RWPE1 (cell line): ENCODE data around the gene CXCR4.

ENCODE experiments used
- CTCF ChIA-PET: fragments of 350-600 bp; sonication (Branson Sonifier 250); formaldehyde crosslinking; extraction: SDS; loops from one replicate; lab custom pipeline; 2021; lab: Yijun Ruan, JAX
- POLR2A ChIA-PET: fragments of 400-600 bp; formaldehyde crosslinking; extraction: SDS; loops from one replicate; lab custom pipeline; 2020; ENCODE audit warnings: antibody characterized with exemption; ENCODE audit not compliant: low non-redundant PET; lab: Yijun Ruan, JAX
- DNase-seq: peaks from one replicate; pipeline ENCODE4 v3.0.0; 2012; ENCODE audit warnings: low spot score
- H3K27ac ChIP-seq: fragments of 450-650 bp; 2 replicates; pipeline ENCODE4 v1.5.1; 2017
- CTCF ChIP-seq: fragments of 450-650 bp; conservative IDR thresholded peaks from 2 replicates; pipeline ENCODE4 v1.5.1; 2017; ENCODE audit warnings: low read depth, mild to moderate bottlenecking

The CXCR4 gene

DNA sequence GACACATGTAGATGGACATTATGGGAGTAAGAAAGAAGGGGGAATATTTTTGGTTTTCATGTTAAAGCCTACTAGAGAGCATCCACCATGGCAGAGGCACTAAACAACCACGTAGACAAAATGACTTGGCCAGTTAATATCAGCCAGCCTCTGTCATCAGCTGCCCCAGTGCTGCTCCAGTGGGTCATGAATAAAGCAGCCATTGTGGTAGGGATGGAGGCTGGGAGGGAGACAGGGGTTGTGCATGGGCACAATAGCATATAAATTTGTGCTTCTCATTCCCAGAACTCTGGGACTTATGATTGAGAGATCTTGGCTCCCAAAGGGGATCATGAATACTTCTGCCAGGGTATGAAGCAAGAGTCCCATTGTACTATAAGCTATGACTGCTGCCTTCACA lies 31.1 kb upstream of the CXCR4 start:
- TF ChIP-seq CTCF, result no peak
- DNase-seq, result no peak
- ChIA-PET POLR2A (no interaction called here), CTCF (no interaction called here)
- no peak overlapping the region for H3K27ac ChIP-seq

GRCh38 chr2:136146564-136146963 lies 28.6 kb upstream of the CXCR4 start:
- no peak for DNase-seq
- POLR2A ChIA-PET, result no interaction called here
- CTCF ChIA-PET, result no interaction called here
- H3K27ac ChIP-seq, result no peak overlapping the region
- TF ChIP-seq CTCF, result no peak

DNA sequence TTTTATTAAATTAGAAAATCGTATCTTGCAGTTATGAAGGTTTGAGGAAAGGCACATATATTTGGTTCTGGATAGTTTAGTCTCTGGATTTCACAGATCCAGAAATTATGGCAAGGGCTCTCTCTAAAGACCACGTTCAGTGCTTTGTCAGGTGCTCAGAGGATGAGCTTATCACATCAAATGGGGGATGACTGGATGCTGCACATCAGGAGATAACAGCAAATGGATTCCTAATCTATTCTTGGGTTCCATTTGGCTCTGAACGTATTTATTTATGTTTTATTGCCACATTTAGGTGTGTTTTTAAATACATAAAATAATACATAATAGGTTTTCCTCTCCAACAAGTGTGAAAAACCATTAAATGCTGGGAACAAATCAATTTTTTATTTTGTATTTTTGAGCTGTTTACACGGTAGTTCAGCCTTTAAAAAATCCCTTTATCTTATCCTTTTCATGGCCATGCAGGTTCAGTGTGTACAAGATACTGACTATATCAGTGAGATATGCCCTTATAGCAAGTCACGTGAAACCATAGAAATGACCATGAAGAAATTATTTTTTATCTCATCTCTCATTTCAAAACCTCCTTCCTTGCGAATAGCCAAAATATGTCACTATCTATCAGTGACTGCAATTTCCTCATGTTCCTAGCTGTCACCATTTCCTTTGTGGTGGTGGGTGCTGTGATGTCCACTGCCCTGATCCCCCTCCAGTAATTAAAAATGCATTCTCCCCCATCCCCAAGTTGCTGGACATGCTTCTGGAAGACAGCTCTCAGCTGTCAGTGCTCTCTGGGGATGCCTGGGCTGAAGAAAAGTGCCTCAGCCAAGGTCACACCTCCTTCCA lies 25.9 kb upstream of the CXCR4 start:
- ChIA-PET CTCF (no interaction called here), POLR2A (no interaction called here)
- no peak overlapping the region for H3K27ac ChIP-seq
- DNase-seq, result no peak
- no peak for TF ChIP-seq CTCF

DNA sequence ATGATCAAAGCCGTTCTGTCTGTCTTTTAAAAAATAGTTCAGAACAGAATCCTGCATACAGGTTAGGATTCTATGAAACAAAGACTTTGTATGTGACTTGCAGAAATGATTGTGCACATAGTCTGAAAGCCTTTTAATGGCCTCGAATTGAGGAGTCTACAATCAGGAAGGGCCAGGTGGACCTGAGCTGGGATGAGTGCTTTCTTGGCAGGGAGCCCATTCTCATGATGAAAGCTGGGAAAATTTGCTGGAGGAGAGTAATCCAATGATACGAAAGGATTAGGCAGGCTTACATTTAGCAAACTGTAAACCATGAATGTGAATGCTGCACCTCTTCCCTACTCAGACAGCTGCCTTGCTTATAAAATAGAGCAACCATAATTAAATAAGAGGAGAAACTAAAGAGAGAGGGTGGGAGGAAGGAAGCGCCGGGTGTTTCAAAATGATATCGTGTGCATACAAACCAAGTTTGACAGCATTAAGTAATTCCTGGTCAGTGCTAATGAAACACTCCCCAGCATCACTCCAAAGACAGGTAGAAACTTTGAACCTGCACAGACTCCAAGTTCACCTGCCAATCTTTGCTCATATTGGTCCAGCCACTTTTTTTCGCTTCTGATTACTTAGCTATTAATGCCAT lies 23.7 kb upstream of the CXCR4 start:
- POLR2A ChIA-PET, result no interaction called here
- TF ChIP-seq CTCF, result no peak
- DNase-seq, result no peak
- CTCF ChIA-PET, result interaction anchor here (0.5 kb wide), 1 partner anchor 227 kb away, joined by 4 read pairs; no protein-coding TSS in a partner anchor
- H3K27ac ChIP-seq, result no peak overlapping the region

DNA sequence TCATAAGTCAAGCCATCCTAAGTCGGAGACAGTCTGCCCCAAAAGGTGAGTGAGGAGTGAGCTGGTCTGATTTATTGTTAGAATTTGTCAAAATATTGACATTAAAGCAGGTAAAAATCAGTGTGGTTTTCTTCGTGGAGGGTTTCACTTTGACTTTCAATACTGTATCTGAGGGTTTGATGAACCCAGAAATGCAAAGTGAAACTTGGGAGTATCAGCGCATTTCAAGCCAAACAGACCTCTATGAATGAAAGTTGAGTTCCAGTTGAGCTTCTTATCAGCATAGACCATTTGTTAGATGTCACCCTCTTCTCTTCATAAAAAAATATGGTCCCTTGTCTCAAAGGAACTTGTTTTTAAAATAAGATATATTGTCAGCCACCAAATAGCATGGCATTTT lies 21.7 kb upstream of the CXCR4 start:
- ChIA-PET POLR2A (no interaction called here), CTCF (interaction anchor here (0.7 kb wide), 1 partner anchor 824 kb away, joined by 4 read pairs; no protein-coding TSS in a partner anchor)
- H3K27ac ChIP-seq, result no peak overlapping the region
- DNase-seq, result no peak
- no peak for TF ChIP-seq CTCF

- CTCF ChIA-PET, result interaction anchor here (0.5 kb wide), 1 partner anchor 41 kb away, joined by 4 read pairs; no protein-coding TSS in a partner anchor
- no peak for TF ChIP-seq CTCF
- POLR2A ChIA-PET, result no interaction called here
- no peak overlapping the region for H3K27ac ChIP-seq
- no peak for DNase-seq
Observed at GRCh38 chr2:136137982-136138381, 20.0 kb upstream of the CXCR4 start.
